ENCODE data around the gene SF3A1.

SF3A1 gene

DNA sequence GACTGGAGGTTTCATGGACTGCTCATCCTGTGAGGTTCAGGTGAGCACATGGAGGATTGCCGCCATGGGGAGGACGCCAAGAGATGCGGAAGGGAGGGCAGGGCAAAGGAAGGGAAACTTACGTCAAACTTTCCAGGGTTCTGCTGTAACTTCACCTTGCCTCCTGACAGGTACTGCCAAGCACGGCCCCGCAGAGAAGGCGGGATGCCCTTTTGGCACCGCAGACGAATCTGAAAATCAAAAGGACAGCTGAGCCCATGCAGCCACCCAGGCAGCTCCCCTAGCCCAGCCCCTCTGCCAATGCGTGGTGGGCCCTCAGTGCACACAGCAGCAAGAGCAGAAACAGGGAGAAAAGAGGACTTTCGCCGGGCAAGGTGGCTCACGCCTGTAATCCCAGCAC is 57.4 kb downstream of the SF3A1 start:
- no peak for DNase-seq

DNA sequence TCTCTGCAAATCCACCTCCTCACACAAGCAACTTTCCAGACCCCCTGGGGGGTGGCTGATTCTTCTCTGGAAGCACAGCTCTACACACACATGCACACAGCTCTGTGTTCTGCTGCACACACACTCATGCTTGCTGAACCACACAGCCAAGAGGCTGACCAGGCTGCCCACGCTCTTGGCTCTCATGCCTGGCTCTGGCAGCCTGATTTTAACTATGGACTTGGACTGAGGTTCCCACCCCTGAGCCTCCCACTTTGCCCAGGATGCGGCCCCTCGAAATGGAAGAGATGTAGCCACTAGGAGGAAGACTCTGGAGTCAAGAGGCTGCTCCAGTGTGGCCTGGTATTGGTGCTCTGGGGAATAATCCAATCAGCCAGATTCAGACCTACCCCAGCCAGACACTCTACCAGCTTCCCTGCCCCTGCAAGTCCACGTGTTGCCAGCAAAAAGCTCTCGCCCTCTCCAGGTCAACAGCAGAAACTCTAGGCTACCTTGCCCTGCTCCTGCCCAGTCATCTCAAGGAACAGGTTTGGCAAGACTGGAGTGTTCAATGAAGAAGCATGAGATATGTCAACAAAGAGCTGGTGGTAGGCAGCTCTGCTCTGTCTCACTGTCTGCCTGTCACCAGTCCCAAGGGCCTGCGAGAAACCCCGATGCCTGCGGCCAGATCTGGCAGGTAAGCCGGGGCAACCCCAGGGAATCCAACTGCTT is 58.5 kb downstream of the SF3A1 start:
- no peak for DNase-seq

DNA sequence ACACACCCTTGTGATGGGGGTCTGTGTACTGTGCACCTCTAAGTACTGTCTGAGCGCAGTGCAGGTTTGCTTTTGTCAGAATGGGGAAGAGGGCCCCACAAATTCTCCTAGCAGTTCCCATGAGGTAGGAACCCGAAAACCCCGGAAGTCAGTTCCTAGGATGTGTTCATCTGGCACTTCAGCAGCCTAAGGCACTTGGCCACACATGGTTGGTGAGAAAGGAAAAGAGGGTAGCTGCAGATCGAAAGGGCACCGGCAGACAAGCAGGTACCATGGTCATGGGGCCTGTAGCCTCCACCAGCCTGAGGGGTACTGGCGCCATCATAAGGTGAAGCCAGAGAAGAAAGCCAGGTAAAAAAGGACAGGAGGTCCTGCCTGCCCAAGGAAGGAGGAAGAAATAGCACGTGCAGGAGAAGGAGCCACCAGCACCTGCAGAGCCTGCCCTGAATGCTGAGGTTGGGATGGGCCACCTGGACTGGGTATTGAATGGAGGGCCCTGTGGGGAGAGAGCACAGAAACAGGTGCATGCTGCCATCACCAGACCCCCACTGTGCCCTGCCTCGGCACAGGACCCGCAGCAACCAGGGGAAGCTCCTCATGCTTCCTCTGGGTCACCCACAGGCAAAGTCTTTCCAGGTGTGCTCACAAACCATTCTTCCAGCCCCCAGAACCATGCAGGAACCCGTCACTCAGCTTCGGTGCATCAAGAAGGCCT is 59.3 kb downstream of the SF3A1 start:
- no peak for DNase-seq

DNA sequence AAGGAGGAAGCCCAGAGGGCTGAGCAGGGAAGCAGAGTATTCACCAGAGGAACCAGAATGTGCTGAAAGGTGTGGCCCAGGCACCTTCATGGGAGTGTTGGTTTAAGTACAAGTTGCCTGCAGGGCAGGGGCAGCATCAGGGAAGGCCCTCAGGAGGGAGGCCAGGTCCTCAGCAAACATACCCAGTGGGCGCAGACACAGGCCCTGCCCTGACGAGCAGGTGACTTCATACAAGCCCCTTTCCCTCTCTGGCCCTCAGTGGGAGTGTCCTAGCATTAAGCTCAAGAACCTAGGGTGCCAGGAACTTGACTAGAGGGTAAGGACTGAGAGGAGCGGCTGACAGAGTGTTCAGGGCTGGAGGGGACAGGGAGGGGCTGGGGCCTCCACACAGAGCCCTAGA is 59.9 kb downstream of the SF3A1 start:
- DNase-seq: no peak

DNA sequence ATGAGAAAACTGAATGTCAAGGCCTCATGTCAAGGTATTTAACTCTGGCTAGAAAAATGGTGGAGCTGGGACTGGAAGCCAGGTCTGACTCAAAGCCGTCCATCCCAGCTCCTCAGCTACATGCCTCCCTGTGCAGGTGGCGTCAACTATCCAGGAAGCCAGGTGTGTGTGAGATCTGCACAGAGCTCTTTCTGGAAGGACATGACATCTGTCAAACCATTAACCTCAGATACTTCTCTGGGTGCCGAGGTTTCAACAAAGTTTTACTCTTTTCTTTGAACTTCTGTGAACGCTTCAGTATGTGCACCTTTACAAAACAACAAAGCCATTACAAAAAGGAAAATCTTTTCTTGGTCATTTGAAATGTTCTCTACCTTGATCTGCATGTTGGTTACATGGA is 60.4 kb downstream of the SF3A1 start:
- DNase-seq: no peak

DNA sequence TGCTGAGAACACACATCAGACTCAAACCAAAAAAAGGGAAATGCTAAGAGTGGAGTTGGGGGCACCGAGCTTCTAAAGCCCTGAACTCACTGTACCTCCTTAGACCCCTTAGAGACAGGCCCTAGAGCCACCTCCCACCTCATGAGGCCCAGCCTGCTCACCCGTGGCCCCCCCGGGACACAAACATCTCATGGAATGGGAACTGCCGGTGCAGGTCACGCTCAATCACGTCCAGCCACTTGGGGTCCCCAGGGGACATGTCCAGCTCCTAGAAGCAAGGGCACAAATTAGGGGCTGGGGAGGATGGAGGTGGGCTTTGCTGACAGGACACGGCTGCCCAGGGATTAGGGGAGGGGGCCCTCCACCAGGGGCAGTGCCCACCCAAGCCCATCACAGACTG is 61.1 kb downstream of the SF3A1 start:
- DNase-seq: no peak

DNA sequence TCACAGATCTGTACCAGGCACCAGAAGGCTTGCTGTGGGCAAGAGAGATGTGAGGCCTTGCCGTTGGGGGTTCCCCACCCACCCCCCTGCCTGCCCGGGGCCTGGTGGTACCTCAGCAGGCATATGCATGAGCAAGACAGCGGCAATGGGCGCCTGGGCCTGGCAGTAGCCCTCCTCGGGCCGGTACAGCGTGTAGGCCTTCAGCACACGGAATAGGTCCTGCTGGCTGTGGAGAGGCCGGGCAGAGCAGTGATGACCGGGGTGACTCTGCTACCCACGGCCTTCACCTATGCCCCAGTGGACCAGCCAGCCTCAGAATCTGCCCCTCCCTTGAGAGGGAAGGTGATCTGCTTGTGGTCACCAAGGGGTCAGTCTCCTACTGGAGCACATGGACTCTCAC is 61.9 kb downstream of the SF3A1 start:
- no peak for DNase-seq

DNA sequence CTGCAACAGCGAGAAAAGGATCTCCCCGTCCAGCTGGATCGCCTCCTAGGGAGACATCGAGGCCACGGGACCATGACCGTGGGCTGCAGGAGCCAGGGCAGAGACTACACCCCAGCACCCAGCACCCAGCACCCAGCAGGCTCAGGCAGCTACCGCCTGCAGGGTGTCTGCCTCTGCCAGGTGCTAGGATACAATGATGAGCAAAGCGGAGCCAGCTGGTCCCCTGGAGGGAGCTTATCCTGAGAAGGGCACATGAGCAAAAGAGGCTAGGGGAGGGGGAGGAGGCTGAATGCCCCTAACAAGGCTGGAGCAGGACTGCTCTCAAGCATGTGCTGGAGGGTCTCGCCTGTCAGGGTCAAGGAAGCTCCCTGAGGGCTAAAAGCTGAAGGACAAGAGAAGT is 62.6 kb downstream of the SF3A1 start:
- DNase-seq: no peak

DNA sequence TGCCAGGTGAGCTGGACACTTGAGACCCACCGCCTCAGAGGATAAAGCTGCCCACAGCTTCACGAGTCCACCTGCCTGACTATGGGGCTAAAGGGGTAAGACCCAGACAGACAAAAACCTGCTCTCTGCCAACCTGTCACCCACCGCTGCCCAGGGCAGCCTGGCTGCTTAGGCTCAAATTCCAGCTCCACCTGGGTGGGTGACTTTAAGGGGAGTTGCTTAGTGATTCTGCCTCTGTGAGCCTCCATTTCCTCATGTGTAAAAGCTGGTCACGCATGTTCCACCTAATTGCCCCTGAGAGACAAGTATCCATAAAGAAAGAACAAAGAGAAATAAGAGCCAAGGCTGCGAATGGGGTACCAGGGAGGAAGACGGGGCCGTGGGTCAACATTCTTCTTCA is 63.7 kb downstream of the SF3A1 start:
- DNase-seq: no peak

DNA sequence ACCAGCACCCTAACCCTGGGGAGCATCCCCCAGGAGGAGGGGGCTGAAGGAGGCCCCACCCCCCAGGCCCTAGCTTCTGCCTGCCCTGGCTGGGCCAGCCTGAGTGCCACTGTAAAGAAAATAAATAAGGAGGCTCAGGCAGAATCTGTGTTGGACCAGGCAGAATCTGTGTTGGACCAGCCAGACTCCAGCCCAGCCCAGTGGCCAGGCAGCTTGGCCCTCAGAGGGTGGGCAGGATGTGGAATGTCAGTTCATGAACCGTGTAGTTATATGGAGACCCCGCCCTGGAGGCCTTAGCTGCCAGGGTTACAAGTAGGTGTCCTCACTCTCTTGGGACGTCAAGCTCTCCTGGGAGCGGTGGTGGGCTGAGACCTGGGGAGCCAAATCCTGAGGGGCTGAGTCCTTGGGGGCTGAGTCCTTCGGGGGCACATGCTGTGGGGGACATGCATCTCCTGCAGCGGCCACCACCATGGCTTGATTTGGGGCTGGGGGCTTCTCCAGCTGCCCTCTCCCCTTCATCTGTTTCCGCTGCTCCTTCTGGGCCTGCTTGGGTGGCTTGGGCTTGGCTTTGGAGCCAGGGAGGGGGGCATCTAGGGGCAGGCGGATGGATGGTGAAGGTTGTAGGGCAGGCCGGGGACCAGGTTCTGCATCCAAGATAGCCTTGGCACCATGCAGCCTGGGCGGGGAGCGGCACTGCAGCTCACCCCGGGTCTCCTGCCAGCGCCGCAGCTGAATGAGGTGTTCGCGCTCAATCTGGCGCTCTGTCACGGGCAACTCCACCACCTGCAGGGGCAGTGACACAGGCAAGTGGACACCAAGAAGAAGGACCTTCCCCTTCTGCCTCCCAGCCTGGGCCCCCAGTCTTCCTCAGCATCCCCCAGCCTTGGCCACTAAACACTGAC is 64.4 kb downstream of the SF3A1 start:
- no peak for DNase-seq

DNA sequence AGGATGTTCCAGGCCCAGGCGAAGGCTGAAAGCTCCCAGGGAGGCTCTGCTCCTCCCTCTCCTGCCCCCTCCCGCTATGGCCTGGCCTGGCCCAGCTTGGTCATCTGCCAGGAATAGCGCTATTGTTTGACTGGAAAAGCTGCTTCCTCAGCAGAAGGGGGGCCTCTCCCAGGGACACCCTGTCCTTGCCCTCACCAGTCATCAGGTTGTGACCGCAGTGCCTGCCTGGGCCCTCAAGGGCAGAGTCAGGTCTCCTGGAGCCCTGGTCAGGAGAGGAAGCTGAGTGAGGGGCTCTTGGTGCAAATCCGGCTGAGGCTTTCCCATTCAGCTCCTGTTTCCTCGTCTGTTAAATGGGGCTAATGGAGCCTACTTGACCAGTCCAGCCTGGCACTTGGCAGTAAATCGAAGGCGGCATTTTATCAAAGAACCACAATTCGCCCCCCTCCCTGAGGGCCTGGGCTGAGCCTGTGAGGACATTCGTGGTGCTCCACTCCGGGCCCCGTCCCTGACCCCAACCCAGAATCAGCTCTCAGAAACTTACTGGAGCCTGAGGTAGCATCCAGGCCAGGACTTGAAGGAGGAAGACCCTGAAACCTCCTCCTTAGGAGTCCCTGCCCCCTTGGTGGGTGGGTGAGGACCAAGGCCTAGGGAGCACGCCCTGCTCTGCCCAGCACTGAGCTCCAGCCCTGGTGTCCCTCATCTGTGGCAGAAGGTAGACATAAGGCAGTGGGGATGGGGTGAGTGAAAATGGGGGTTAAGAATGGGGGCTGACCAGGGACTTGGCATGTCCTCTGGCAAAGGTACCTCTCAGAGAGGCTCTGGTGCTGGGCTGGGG is 65.4 kb downstream of the SF3A1 start:
- DNase-seq: no peak

DNA sequence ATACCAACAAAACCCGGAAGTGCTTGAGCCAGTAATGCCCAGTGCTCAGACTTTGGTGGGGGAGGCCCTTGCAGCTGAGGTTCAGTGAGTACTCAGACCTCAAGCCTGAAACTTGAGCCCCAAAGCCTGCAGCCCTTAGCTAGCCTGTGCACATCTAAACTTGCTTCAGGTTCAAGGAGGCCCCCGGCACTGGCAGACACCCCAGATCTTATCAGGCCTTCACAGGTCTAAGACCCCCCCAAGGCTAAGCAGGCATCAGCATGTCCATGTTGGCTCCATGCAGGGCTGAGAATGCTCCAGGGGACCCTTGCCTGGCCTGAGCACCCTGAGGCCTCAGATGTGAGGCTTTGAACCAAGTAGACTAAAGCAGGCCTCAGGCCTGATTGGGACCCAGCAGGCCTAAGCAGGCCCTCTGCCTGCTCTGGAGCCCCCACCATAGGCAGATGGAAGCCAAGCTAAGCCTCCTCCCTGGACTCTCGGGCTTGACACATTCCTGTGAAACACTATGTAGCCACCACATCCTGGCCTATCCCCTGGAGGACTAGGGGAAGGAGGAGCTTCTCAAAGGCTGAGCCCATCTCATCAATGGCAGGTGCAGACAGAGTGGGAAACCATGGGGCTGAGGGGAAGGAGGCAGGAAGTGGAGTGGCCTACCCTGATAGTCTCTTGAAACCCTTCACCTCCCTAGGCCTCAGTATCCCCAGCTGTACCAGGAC is 66.2 kb downstream of the SF3A1 start:
- DNase-seq: no peak

DNA sequence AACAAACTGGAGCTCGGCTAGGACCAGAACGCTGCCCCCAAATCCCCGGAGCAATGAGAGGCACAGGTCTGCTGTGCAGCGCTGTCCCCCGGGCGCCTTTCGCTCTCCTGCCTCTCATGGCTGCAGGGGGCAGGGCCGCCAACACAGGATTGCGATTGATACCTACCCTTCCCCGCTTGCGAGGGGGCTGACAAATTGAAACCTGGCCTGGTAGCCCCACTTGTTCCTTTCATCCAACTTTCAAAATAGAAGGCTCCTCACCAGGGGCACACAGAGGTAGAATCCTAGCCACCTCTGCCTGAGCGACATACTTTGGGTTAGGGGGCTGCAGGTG is 66.7 kb downstream of the SF3A1 start:
- no peak for DNase-seq

DNA sequence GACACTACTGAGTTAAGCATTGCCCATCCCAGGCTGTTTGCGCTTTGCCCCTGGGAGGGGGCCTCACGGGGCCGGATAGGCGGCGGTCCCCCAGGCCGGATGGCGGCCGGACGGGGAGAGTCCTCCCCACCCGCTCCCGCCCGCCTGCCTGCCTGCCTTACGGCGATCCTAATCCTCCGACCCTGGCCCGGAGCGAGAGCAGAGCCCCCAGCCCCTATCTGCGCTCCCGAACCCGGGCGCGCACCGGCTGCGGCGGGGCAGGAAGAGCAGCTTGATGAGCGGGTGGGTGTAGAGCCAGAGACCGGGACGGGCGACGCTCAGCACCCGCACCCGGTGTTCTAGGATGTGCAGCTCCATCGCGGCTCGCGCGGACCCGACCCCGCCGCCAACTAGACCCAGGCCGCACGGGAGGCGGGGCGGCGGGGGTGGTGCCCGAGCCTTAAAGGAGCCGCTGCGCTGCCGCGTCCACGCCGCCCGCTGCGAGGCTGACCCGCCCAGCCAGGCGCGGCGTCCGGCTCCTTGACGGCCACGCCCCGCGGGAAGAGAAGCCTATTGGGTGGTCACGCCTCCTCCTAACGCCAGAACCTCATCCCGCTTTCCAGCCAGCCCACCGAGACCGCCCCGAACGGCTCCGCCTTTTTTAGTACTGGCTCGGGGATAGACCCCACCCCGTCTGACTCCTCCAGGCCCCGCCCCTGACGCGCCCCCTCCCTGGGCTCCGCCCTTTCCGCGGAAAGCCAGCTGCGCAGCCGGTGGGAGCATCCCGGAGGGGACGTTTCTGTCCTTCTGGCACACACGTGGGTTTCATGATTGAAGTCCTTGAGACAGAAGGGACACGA is 67.3 kb downstream of the SF3A1 start, which contains the start of gene CASTOR1:
CASTOR1 (minus strand) TSS at position 365 of the 839 bp plus-strand sequence; CDS start at position 357, 8 bp downstream.
- peak; percentile 93 for DNase-seq

DNA sequence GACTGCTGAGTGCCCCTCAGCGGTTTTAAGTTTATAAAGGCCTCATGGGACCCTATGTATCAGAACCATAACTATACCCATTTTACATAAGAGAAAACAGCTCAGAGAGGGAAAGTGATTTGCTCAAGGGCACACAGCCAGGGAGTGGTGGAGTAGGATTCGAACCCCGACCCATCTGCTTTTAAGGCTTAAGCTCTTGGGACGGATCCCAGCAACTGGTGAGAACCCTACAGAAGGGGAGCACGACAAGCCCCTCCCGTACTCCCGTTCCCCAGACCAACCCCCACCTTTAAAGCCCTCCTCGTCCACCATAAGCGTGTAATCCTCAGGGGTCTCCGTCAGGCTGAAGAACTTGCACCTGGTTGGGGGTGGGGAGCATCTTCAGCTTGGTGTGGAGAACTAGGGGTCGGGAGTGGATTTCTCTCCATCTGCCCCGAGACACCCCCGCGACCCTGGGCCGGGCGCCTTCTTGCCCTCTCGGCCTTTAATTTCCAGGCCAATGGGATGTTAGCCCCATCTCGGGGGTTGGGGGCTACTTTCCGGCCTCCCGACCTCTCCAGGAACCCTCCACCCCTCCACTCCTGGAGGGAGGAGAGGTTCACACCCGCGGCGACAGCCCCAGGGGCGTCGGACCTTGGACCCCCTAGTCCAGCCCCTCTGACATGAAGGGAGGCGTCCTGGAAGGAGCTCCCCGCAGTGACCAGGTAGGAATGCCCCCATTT is 68.1 kb downstream of the SF3A1 start:
- DNase-seq: no peak

DNA sequence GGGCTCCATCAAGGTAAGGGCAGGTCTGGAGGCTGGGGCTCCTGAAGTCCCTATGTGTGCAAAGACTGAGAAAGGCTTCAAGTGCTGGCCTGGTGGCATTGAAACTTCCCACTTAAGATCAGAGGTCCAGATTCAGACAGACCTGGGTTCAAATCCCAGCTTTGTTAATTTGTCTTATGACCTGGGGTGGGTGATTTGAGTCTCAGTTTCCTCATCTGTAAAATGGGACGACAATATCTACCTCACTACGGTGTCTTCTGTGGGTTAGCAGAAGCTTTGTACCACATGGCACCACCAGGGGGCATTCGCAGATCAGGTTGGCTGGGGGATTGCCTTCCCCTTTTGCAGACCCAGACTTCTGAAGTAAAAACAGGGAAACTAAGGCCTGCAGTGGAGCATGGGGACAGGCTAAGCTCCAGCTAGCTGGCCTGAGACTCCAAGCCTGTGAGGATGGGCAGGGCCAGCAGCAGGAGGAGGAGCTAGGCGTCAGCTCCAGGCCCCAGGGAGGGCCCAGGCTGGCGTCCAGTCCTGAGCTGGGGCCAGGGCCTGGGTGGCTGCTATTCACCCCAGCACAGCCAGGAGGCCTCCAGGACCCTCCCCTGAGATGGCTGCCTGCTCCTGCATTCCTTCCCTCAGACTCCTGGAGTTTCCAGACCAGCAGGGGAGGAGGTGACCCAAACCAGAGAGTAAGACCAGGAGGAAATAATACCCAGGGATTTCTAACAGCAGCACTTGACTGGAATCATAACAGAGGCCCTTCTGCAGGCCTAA is 68.9 kb downstream of the SF3A1 start:
- DNase-seq: peak; percentile 94

DNA sequence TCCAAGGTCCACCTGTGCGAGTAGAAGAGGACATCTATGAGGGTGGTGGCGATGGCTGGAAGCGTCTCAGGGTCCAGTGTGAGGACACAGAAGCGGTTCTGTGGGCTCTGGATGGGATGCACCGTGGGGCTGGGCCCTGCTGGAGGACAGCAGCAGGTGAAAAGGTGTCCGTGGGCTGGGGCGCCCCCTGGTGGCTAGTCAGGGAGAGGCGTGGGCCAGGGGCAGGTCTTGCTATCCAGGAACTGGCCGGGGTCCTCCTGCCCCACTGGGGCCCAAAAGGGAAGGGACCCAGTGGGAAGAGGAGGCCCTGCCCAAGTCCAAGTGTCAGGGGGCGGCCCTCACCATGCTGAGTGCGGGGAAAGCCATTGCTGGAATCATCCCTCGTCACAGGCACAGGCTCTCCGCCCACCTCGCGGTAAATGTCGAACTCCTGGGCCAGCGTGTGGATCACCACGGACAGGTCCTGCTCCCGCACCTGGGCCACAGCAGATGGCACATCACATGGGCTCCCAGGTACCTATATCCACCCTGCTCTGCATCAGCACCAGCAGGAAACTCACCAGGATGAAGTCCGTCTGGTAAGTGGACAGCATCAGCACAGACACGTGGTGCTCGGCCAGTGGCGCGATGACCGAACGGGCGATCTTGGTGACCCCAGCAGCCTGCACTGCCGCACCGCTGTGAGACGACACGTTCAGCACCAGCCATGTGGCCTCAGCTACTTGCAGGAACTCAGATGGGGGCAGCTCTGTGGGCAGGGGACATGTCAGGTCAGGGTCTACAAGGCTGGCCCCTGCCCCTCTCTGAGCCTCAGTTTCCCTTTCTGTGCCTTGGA is 69.7 kb downstream of the SF3A1 start:
- DNase-seq: peak; percentile 93

DNA sequence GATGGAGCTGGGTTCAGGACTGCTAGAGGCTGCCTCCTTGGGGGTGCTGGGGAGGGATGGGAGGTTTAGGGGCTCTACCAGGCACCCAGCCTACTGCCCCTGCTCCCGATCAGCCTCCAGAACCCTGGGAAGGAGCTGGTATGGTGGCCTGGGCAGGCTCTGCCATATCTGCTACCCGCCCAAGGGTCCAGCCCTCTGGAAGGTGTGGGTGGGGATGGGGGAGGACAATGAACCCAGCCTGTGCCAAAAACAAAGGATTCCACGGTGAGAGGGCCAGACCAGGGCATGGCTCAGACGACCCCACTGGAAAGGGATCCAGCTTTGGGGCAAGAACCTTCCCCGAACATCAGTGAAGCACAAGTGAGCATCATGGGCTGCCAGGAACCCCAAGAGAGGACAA is 70.4 kb downstream of the SF3A1 start:
- DNase-seq: no peak

DNA sequence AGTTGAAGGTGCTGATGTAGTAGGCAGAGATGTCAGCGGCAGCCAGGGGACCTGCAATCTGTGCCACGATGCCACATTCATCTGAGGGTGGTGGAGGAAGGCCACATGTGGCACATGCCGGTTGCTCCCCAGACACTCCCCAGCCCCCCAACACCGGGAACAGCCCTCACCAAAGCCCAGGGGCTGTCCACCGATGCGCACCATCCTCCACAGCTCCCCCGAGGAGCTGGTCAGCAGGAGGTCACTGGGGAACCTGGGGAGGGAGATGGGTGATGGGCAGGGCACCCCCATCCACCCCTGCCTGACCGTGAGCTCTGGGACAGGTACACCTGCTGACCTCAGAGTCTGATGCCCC is 70.9 kb downstream of the SF3A1 start:
- no peak for DNase-seq
